ENCODE results near the gene ADSL.

- TF ChIP-seq EZH2 (IDR thresholded peaks at IDR 0.05; ENCODE audit: insufficient read depth, poor library complexity, severe bottlenecking) (no peak), EZH2phosphoT487 (IDR thresholded peaks at IDR 0.05; ENCODE audit: insufficient read depth, low read depth) (no peak)
Observed at GRCh38 chr22:40405178-40406062, 59.1 kb downstream of the ADSL start.

Data from GM23248 (cell line).